ENCODE measurements around the gene PDZD11.
"Not testable (repeated sequence)": the region's sequence is repeated elsewhere in the genome, so short reads cannot be mapped to it uniquely, and the experiment has no call there.

Gene PDZD11

DNA sequence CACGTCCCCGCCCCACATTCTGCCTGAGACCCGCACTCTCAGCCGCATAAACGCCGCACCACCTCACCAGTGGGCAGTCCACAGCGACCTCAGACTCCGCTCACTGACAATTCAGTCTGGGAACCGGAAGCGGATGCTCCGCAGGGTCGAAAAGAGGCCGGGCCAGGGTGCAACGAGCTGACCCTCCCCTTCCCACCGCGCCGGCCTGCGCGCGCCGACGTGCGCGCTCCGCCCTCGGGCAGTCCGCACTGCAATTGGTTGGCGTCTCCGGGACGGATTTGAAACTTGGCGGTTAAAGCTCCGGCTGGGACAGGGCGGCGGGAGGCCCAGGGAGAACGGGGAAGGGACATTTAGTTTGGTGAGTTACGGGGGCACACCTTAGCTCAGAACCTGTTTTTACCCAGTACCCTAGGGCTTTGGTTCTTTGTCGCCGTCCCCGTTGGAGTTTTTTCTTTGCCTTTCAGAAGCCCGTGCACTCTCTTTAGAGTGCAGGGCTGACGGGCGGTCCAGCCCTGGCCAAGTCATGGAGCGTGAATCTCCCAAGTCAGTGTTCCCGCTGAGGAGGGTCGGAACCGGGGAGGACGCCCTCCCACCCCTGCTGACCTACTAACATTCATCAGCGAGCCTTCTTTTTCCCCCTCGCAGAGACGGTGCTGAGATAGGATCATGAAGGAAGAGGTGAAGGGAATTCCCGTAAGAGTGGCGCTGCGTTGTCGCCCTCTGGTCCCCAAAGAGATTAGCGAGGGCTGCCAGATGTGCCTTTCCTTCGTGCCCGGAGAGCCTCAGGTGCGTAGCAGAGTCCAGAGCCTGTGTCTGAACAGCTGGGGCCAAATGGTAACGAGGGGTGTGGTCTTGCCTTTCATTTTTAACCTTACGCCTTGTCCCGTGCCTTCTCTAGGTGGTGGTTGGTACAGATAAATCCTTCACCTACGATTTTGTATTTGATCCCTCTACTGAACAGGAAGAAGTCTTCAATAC is at the start of gene PDZD11, which contains the start of gene KIF4A:
TSS of gene PDZD11 (minus strand) at position 135 of the 978 bp plus-strand sequence. CDS start 586 bp downstream, outside the sequence.
TSS of gene KIF4A (plus strand) at position 312 of the 978 bp plus-strand sequence. CDS start at position 667, 355 bp downstream.
- peak; percentile 83 to 84 for DNase-seq

GRCh38 chrX:70338290-70338689 is 48.6 kb upstream of the PDZD11 start:
- DNase-seq: no peak

DNA sequence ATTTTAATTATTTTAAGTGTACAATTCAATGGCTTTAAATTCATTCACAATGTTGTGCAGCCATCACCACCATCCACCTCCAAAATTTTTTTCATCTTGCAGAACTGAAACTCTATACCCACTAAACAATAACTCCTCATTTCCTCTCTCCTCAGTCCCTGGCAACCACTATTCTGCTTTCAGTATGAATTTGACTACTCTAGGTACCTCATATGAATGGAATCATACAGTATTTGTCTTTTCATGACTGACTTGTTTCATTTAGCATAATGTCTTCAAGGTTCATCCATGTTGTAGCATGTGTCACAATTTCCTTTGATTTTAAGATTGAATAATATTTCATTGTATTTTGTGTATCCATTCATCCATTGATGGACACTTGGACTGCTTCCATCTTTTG is 47.0 kb upstream of the PDZD11 start:
- no peak for DNase-seq

DNA sequence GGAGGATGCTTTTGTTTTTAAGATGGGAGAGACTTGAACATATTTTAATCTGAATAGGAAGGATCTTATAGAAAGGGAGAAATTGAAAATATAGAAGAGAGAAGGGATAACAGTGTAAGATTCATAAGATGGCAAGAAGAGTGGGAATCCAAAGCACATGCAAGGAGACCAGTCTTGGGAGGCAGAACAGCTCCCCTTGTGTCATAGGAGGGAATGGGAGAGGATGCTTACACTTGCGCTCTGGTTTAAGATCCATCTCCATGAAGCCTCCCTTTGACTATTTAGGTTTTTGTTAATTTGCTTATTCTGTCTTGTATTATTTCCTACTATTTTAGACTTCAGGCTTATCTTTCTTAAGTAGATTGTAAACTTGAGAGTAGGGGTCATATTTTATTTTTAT is 42.9 kb upstream of the PDZD11 start:
- DNase-seq: no peak

GRCh38 chrX:70331161-70331560 is 41.4 kb upstream of the PDZD11 start:
- no peak for DNase-seq

GRCh38 chrX:70324326-70324725 is 34.6 kb upstream of the PDZD11 start:
- no peak for DNase-seq

DNA sequence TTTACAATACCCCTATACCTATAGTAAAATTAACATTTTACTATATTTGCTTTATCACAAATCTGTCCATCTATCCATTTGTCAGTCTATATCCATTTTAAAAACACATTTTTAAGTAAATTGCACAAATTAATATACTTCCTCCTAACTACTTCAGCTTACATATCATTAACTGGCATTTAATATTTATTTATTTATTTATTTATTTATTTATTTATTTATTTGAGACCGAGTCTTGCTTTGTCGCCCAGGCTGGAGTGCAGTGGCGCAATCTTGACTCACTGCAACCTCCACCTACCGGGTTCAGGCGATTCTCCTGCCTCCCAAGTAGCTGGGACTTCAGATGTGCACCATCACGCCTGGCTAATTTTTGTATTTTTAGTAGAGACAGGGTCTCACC is 33.9 kb upstream of the PDZD11 start:
- not testable (repeated sequence) for DNase-seq

DNA sequence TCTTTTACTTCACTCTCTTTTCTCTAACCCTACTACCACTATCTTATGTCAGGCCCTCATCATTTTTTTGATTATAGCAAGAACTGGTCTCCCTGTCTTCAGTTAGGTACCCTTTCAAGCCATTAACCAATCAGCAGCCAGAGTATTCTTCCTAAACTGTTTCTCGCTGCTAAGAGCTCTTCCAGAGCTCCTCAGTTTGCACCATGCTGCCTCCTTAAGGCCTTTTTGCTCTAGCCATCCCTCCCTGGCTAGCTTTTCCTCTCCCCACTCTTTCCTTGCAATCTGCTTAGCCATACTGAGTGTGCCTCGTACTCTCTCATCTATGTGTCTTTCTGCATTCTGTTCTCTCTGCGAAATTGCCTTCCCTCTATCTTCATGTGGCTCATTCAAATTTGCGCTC is 33.1 kb upstream of the PDZD11 start:
- DNase-seq: no peak

- DNase-seq: no peak
Measured at GRCh38 chrX:70313503-70313902, 23.8 kb upstream of the PDZD11 start.

- DNase-seq: no peak
Measured at GRCh38 chrX:70301716-70302115, 12.0 kb upstream of the PDZD11 start.

DNA sequence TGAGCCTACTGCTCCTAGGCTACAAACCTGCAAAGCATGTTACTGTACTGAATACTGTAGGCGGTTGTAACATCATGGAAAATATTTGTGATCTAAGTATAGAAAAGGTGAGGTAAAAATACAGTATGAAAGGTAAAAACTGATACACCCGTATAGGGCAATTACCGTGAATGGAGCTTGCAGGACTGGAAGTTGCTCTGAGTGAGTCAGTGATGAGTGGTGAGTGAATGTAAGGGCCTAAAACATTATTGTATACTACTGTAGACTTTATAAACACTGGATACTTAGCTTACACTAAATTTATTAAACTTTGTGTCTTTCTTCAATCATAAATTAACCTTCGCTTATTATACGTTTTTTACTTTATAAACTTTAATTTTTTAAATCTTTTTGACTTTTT is 3.9 kb upstream of the PDZD11 start:
- no peak for DNase-seq

- DNase-seq: no peak
Measured at GRCh38 chrX:70292788-70293187, 3.1 kb upstream of the PDZD11 start.

- no peak for DNase-seq
Measured at GRCh38 chrX:70289168-70289792, 447 bp downstream of the PDZD11 start.

GRCh38 chrX:70281951-70282350 is 7.8 kb downstream of the PDZD11 start, which contains the start of gene RAB41:
RAB41 (plus strand) TSS chrX:70282172; CDS start chrX:70282218, 46 bp downstream.
- DNase-seq: no peak

DNA sequence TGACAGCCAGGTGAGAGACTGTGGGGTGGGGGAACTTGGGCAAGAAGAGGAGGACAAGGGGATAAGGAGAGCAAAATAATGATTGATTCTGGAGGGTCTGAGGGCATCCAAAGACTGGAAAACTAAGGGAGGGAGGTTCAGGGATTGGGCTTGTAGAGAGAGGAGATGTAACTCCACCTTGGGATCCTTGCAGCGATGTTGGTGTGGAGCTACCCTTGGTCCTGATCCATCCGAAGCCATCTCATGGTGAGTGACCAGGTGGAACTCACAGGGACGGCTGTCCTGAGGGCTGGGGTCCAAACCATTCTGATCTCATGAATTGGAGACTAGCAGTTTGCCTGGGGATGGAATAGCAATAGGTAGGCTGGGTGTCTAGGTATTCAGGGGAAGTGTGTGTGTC is 9.2 kb downstream of the PDZD11 start:
- DNase-seq: no peak

DNA sequence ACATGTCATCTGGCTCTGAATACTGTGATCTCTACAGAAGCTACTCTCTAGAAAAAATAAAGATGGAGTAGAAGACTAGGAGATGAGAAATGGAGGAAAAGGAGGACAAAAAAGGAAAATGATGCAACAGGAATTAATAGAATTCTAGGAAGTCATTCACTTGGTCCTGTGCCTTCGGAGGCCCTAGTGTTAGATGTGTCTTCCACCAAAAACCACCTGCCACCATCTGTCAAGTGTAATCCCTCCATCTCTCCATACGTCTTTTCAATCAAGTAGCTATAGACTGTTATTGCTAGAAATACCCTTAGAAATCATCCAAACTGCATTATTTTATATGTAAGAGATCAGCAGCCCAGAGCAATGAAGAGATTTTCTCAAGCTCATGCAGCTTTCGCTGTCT is 10.6 kb downstream of the PDZD11 start:
- DNase-seq: no peak

GRCh38 chrX:70274029-70274428 is 15.7 kb downstream of the PDZD11 start:
- not testable (repeated sequence) for DNase-seq

DNA sequence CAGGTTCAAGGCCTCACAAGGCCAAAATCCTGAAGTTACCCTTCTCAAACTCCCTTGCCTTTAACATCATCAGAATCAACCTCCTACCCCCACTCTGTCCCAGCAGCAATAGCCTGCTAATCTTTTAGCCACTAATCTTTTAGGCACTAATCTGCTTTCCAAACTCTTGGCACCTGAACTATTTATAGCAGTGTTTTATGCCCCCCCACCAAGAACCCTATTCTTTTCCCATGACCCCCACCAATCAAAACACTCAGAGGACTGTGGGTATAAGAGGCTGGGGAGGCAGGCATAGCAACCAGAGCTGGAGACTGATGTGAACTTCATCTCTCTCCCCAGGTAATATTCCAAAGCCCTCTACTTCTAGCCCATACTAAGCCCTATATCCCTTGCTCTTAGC is 21.7 kb downstream of the PDZD11 start, which contains the start of gene ARR3:
TSS of gene ARR3 (plus strand) at position 301 of the 400 bp plus-strand sequence. CDS start 1,052 bp downstream, outside the sequence.
- no peak for DNase-seq

GRCh38 chrX:70264784-70265183 is 24.9 kb downstream of the PDZD11 start:
- no peak for DNase-seq

GRCh38 chrX:70262952-70263567 is 26.7 kb downstream of the PDZD11 start:
- DNase-seq: peak in 1 of 2 donors; percentile 0

GRCh38 chrX:70260104-70260503 is 29.6 kb downstream of the PDZD11 start, which contains the start of gene P2RY4:
P2RY4 (minus strand) TSS chrX:70260204; CDS start chrX:70259624, 580 bp downstream.
- no peak for DNase-seq

DNA sequence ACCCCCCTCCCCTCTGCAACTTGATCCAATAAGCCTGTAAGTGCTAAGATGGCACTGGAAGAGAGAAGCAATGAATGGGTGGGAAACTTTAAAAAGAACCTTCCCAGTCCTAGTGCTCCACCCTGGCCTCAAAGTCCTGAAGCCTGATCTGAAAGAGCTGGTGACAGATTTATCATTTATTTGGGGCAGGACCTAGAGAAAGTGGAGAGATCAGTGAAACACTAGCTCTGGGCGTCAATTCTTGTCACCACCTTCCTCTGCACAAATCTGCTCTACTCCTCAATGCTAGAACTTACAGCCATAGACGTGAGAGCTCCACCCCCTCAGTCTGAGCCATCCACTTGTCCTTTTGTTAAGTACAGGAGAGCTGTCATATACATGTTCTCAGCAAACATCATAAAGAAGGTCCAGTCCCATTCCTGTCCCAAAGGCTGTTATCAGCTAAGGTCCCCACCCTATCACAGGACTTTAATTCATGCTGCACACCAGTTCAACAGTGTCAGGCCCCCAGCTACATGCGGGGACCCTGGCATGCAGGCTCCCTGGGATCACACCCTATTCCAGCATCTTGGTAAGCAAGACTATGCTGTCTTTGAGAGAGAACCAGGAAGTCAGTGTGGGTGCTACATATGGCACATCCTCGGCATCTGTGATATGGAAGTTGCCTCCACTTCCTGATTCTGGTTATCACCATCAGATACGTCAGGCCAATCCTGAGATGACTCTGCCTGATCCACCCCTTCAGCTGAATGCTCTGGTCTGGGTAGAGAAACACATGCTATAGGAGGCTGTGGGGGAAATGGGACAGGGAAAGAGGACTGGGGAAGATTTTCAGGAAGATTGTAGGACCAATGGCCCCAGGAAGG is 32.1 kb downstream of the PDZD11 start:
- DNase-seq: no peak

Data from CD4-positive, alpha-beta T cell treated with Interleukin-4 for 1 hour (primary cell).